Mucosa of descending colon (tissue), 3 donors: ENCODE data around the gene ZNF579. TPM values are rescaled to one million over a fixed set of nuclear protein-coding genes. Genes with fewer than 3 reads are reported as not detected.

Experiments used
- ATAC-seq: fragments of 200-7000 bp; cut with Tn5 transposase; one replicate; pipeline ENCODE4 v1.9.1; 2020; ENCODE audit warnings: mild to moderate bottlenecking, moderate library complexity
- DNase-seq, 3 donors: peaks; one replicate each; pipeline ENCODE4 v3.0.0-alpha.2; 2020
- H3K36me3 ChIP-seq: fragments of 200-600 bp; one replicate; pipeline ENCODE4 v1.8.0; 2021; ENCODE audit warnings: low read depth, mild to moderate bottlenecking
- H3K4me1 ChIP-seq: fragments of 200-600 bp; one replicate; pipeline ENCODE4 v1.8.0; 2021; ENCODE audit warnings: low read depth, mild to moderate bottlenecking
- H3K4me3 ChIP-seq: fragments of 200-600 bp; one replicate; pipeline ENCODE4 v1.8.0; 2021; ENCODE audit warnings: mild to moderate bottlenecking
- H3K9me3 ChIP-seq: fragments of 200-600 bp; one replicate; pipeline ENCODE4 v1.8.0; 2021; ENCODE audit warnings: mild to moderate bottlenecking
- CTCF ChIP-seq: fragments of 200-600 bp; IDR thresholded peaks from one replicate; pipeline ENCODE4 v1.8.0; 2022; ENCODE audit warnings: antibody characterized with exemption, mild to moderate bottlenecking
- intact Hi-C, 2 donors: fragments of 100-400 bp; cut with DNase I in 1 of 2; cut with micrococcal nuclease in 1 of 2; formaldehyde crosslinking; loops; one replicate each; pipeline versions ENCODE4 v1.11.0 to v1.11.1; 2022; cut with DNase I, micrococcal nuclease
- total RNA-seq, 3 donors: library from RNA; stranded (reverse); fragmentation: NEBNext Ultra II Directional in 2 of 3; extraction: Animal tissue kit (Norgen Biotek cat#: 25700) in 2 of 3; gene quantifications; one replicate each; pipeline versions ENCODE4 v1.2.1 to v1.2.4, GENCODE V29; 2021 to 2023
- donor health status: DM: no; HTN: no; CAD: no; lungs with moderate emphysema.
- donor health status: DM: no; HTN: no; CAD: no.
- donor health status: DM: no; HTN: yes; CAD: no.

The ZNF579 gene
- total RNA-seq, 3 donors from 2014 or later: 6.2 to 13.6 (median 7.2) TPM

DNA sequence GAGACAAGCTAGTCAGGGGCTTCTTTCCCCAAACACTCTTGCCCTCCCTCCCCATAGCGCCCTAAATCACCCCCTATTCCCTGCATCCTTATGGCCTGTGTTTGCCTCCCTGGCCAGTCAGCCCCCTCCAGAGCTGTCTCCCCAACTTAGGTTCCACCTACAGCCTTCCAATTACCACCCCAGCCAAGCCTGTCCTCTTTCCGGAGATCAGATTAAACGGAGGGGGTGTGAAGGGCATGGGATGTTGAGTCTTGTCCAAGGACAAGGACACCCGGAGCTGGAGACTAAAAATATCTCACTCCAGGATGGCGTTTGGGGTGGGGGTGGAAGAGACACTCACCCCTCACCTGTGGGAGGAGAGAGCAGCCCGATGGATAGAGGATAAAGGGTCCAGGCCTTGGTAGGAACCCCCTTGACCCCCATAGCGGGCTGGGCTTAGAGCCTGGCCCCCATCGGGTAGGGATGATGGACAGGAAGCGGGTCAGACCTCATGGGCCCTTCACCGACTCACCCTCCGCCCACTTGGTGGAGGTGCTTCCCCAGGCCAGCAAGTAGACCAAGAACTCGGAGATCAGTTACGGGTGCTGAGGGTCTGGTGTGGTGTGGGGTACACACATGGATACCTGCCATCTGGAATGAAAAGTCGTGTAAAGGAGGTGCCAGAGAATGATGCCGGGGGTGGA, 30.8 kb upstream of the ZNF579 start:
- peaks cover 3% of the 10 kb centered on the region for H3K36me3 ChIP-seq

GRCh38 chr19:55609326-55609725, 28.7 kb upstream of the ZNF579 start:
- intact Hi-C loops: no loop called here
- no peak for TF ChIP-seq CTCF
- no peak for ATAC-seq
- H3K9me3 ChIP-seq: no peaks in the 10 kb centered on the region
- peaks cover 21% of the 10 kb centered on the region for H3K4me1 ChIP-seq
- H3K4me3 ChIP-seq: no peak overlapping the region
- no peak for DNase-seq
- H3K36me3 ChIP-seq: no peaks in the 10 kb centered on the region

More for the DNA sequence above, 30.8 kb upstream of the ZNF579 start:
- DNase-seq (no peak), ATAC-seq (no peak)
- Histone ChIP-seq H3K9me3 (no peaks in the 10 kb centered on the region), H3K4me1 (peaks cover 11% of the 10 kb centered on the region), H3K4me3 (no peak overlapping the region)
- no peak for TF ChIP-seq CTCF
- intact Hi-C loops: no loop called here

DNA sequence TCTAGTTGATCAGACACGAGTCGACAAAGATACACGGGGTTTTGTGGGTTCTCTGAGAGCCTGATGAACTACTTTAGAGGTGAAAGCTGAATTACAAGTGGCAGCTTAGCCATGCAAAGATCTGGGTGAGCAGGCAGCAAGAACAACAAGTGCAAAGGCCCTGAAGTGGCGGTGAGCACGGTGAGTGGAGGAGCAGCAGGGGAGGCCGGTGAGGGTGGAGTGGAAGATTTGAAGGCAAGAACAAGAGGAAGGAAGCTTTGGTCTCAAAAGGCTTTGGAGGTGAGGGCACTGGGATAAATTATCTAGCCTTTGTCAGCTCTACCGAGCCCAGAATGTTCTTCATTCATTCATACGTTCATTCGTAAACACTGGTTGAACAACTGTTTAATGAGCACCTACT, 26.2 kb upstream of the ZNF579 start:
- no peak overlapping the region for H3K4me3 ChIP-seq
- intact Hi-C loops: no loop called here
- H3K9me3 ChIP-seq: no peaks in the 10 kb centered on the region
- ATAC-seq (no peak), DNase-seq (no peak)
- TF ChIP-seq CTCF: no peak
- H3K36me3 ChIP-seq: no peaks in the 10 kb centered on the region
- H3K4me1 ChIP-seq: peaks cover 32% of the 10 kb centered on the region

DNA sequence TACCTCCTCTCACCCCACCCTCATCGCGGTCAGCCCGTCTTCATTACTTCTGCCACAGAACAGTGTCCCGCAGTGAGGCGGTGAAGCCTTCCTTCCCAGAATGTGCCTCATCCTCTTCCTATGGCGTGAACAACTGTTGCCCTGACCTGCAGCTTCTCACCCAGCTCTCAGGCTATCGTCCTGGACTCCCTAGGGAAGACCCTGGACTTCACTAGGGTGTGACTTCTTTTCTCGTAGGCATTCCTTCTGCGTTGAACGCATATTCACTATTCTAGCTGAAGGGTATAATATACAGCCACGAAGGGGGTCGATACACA, 25.8 kb upstream of the ZNF579 start:
- no peak for DNase-seq
- no peak for ATAC-seq
- no peak for TF ChIP-seq CTCF
- Histone ChIP-seq H3K36me3 (no peaks in the 10 kb centered on the region), H3K9me3 (no peaks in the 10 kb centered on the region), H3K4me1 (peaks cover 32% of the 10 kb centered on the region), H3K4me3 (no peak overlapping the region)
- intact Hi-C loops: no loop called here

GRCh38 chr19:55605637-55606470, 25.2 kb upstream of the ZNF579 start, which contains the start of gene ZNF865:
ZNF865 (plus strand) TSS chr19:55605647; CDS start chr19:55613619, 7,972 bp downstream.
- Histone ChIP-seq H3K36me3 (no peaks in the 10 kb centered on the region), H3K4me3 (peak within 1 kb of the TSS; percentile 74), H3K4me1 (peaks cover 37% of the 10 kb centered on the region), H3K9me3 (no peaks in the 10 kb centered on the region)
- intact Hi-C loops: no loop called here
- peak; percentile 65 for ATAC-seq
- DNase-seq: peak; percentile 79 to 85 (median 79)
- peak; percentile 45 for TF ChIP-seq CTCF
